SK-MEL-5 (cell line): ENCODE results near the gene CYTIP. TPM values are rescaled to one million over a fixed set of nuclear protein-coding genes. Genes with fewer than 3 reads are reported as not detected.
A peak's percentile ranks its signal among the peaks of the same experiment; 100 is the strongest.

Source experiments
- DNase-seq: peaks from one replicate; pipeline ENCODE4 v3.0.0-alpha.2; 2016; ENCODE audit warnings: low read depth, low spot score
- in situ Hi-C: cut with HindIII; loops from 2 replicates; pipeline ENCODE4 v1.10.0; 2016; ENCODE audit warnings: low sequenced_read_pairs, high pct_unique_total_duplicates, low pct_unique_long_range_greater_than_20kb
- polyA plus RNA-seq, 2 experiments: library from polyadenylated mRNA; depleted of rRNA; stranded (reverse); fragments of >200 nt; gene quantifications; 2 replicates each; pipeline ENCODE4 v1.2.3, GENCODE V29; 2015
- total RNA-seq: library from RNA; depleted of rRNA; stranded (reverse); fragments of >200 nt; shearing (Covaris generic); gene quantifications from 2 replicates; pipeline ENCODE4 v1.2.3, GENCODE V29; 2014; rRNA removed

Gene CYTIP
- not detected in 2 replicates for total RNA-seq
- polyA plus RNA-seq (2015; cell fraction: cytosol; rRNA removed) = 0.32 and 0.51 TPM in 2 replicates
- polyA plus RNA-seq (2015; cell fraction: nucleus; rRNA removed) = not detected in 2 replicates

- in situ Hi-C loops = no loop called here
Measured at GRCh38 chr2:157443795-157444640, at the start of gene CYTIP. Gene CYTIP, minus strand, starts transcription at chr2:157444089. Its CDS starts 69 bp downstream, at chr2:157444020.

DNA sequence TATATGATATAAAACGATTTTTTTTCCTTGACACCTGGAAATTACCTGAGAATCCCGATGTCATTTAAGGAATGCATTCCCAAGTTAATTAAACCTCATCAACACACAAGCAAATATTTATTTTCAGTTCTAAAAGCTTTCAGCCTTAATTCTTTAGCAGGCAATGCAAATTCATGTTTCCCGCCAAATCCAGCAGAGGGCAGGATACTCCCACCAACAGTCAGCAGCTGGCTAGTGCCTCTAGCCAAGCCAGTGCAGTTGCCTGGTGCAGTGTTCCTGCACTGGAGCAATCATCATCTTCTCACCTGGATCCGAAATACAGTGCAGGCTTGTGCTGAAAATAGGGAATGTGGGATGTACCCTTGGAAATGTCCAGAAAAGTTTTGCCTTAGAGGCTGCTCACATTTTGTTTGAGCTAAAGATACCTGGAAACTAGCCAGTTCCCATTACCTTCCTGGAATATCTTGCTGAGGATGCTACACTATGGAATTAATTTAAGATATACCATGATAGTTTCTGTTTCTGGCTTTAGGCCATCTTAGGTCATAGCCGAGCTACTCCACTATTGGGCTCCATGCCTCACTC is 48.4 kb upstream of the CYTIP start:
- DNase-seq = peak; percentile 76
- in situ Hi-C loops = no loop called here

More at GRCh38 chr2:157443795-157444640, at the start of gene CYTIP:
- no peak for DNase-seq

- in situ Hi-C loops = no loop called here
Measured at GRCh38 chr2:157489983-157490382, 46.1 kb upstream of the CYTIP start.

GRCh38 chr2:157488877-157489276 is 45.0 kb upstream of the CYTIP start:
- no peak for DNase-seq
- in situ Hi-C loops = no loop called here

More at GRCh38 chr2:157489983-157490382, 46.1 kb upstream of the CYTIP start:
- no peak for DNase-seq

GRCh38 chr2:157487747-157488146 is 43.9 kb upstream of the CYTIP start:
- in situ Hi-C loops = no loop called here
- no peak for DNase-seq

DNA sequence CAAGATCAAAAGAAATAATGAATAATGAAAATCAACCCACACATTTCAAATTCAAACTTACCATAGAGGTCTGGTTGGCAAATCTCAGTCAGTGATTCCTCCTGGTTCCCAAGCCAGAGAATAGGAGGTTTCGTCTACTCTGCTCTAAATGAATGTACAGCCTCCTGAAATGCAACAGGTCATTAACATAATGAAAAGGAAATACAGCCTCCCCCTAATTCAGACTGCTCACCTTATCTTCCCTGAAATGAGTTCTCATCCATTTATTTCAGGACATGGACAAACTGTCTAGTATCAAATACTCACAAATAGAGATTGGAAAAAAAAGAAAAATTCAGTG is 43.4 kb upstream of the CYTIP start:
- no peak for DNase-seq
- in situ Hi-C loops = no loop called here

DNA sequence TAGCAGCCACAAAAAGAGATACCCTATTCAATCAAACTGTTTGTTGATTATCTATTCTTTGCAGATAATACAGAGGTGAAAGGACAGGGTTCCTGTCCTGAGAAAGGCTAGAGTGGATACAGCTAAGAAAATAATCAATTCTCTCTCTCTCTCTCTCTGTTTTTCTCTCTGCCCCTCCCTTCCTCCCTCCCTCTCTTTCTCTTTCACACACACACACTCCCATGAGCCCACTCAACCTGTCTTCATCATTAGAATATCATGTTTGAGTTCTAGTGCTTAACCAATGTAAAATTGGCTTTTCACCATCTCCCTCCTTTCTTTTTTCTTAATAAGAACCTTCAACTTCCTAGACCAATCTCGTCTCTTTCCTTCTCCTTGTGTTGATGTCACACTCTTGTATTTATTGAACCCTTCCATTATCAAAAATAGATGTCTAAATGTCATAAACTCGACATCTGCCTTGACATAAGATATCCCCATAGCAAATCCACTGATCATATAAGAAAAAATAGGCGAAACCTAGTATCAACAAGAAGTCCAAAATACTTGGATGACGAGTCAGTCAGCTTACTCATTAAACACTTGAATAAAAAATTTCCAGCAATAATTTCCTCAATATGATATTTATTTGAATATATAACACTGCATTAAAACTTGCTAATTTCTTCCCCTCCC is 42.8 kb upstream of the CYTIP start:
- in situ Hi-C loops = no loop called here

GRCh38 chr2:157480182-157480961 is 36.5 kb upstream of the CYTIP start:
- in situ Hi-C loops = no loop called here
- no peak for DNase-seq

More for the DNA sequence above, 42.8 kb upstream of the CYTIP start:
- no peak for DNase-seq

DNA sequence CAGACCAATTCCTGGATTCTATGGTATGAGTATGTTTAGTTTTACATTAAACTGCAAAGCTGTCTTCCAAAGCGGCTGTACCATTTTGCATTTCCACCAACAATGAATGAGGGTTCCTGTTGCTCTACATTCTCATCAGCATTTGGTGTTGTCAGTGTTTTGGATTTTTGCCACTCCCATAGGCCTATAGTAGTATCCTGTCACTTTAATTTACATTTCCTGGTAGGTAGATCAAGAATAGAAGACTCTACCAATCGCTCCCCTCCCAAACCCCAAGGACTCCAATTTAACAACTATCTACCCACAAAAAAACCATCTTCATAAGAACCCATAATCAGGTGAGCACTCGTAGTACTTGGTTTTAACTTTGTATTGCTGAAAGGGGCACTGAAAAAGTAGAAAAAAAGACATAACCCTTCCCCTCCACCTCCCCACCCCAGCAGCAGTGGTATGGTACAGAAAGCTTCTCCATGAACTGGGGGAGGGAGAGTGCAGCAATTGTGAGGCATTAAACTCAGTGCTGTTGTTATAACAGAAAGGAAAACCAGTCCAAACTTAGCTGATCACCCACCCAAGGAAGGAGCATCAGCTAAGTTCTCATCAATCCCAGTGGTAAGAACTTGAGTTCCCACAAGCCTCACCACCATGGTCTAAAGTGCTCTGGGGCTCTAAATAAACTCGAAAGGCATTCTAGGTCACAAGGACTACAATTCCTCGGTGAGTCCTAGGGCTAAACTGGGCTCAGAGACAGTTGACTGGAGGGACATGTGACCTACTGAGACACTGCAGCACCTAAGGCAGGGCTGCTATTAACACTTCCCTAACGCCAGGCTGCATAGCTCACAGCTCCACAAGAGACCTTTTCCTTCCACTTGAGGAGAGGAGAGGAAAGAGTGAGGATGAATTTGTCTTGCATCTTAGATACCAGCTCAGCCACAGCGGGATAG is 35.5 kb upstream of the CYTIP start:
- in situ Hi-C loops = no loop called here
- DNase-seq = no peak

DNA sequence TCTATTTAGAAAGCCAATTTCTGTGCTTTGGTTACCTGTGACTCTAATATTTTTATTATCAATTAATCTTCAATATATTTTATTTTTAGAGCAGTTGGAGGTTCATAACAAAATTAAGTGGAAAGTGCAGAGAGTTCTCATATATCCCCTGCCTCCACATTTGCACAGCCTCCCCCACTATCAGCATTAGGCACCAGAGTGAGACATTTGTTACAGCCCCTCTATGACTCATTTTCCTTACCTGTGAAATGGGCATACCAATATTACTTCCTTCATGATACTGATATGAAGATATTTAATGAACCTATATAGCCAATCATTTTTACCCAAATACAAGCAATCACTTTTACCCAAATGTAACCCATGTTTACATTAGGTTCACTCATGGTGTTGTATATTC is 34.0 kb upstream of the CYTIP start:
- DNase-seq = no peak
- in situ Hi-C loops = no loop called here

- DNase-seq = no peak
- in situ Hi-C loops = no loop called here
Measured at GRCh38 chr2:157476953-157477709, 33.2 kb upstream of the CYTIP start.

- in situ Hi-C loops = no loop called here
- no peak for DNase-seq
Measured at GRCh38 chr2:157475722-157476390, 32.0 kb upstream of the CYTIP start.

DNA sequence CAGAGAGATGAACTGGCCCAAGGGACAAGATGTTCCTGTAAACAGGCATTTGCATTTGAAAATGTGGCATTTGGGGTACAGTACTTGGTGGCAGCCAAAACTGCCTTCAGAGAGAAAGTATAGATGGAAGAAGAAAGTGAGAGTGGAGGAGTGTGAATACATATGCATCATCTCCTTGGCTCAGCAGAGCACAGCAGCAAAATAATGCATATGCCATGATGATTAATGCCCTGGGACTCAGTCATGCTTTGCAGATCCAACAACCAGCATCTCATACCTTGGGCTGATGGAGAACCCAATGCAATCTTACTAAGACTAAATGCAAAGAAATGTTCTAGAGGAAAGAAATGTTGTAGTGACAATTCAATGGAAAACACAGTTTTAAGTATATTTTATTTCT is 29.7 kb upstream of the CYTIP start:
- no peak for DNase-seq
- in situ Hi-C loops = no loop called here

DNA sequence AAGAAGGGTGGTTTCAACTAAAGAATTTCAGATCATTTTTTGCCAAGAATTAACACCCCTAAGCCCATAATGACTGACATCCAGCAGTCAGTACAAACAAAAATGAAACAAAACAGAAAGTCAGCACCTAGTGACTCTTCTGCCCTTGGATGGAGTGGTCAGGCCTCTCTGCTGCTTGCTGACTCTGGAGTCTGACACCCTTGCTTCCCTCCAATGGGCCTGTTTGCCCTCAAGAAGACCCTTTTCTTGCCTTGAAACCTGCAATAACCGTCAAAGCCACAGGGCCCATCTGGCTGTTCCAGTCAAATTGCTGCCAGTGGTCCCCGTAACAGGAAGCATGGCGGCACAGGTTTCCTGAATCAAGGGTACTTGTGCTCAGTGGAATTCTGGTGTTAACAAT is 27.2 kb upstream of the CYTIP start:
- no peak for DNase-seq
- in situ Hi-C loops = no loop called here

- no peak for DNase-seq
- in situ Hi-C loops = no loop called here
Measured at GRCh38 chr2:157470321-157470720, 26.4 kb upstream of the CYTIP start.

DNA sequence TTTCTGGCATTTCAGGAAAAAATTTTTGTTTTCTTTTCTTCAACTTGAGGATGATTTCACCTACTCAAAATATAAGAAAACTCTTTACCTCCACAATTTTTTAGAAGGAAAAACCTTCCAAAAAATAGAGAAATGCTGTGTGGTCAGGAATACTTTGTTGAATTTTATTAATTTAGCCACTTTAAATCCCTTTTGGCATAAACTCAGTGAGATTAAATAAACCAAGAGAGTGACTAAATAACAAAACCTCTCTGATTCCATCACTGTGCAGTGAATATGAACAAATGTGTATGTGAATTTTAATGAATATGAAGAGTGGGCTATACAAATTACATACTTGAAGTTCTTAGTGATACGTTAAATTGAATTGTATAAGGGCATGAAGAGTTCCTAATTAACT is 25.8 kb upstream of the CYTIP start:
- in situ Hi-C loops = no loop called here
- no peak for DNase-seq
